NCI-H1694 treated with DMSO at 0.1 percent for 48 hours (cell line): ENCODE data around the gene TWF2.

Source experiments
- DNase-seq: peaks from one replicate; lab custom pipeline; 2025; lab: John Stamatoyannopoulos, UW

Gene TWF2

DNA sequence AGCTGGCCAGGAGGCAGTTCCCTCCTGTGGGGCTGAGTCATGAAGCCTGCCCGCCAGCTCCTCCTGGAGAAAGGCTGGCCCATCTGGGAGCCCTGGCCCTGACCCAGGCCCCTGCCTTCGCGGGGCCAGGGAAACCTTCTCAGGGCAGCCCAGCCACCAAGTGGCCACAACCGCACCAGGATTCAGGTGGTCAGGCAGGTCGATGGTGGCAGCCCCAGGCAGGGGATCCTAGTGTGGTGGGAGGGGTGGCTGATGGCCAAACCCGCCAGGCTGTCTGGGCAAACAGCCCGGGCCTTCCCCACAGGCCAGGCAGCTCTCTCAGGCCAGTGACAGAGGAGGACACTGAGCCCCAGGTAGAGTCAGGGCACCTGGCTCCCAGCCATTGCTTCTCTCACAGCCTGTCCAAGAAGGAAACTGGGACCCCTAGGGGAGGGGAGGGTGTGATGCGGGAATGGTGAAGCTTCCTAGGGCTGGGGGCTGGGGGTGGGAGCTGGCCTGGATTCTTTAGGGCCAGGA, 1.2 kb downstream of the TWF2 start:
- DNase-seq = no peak

DNA sequence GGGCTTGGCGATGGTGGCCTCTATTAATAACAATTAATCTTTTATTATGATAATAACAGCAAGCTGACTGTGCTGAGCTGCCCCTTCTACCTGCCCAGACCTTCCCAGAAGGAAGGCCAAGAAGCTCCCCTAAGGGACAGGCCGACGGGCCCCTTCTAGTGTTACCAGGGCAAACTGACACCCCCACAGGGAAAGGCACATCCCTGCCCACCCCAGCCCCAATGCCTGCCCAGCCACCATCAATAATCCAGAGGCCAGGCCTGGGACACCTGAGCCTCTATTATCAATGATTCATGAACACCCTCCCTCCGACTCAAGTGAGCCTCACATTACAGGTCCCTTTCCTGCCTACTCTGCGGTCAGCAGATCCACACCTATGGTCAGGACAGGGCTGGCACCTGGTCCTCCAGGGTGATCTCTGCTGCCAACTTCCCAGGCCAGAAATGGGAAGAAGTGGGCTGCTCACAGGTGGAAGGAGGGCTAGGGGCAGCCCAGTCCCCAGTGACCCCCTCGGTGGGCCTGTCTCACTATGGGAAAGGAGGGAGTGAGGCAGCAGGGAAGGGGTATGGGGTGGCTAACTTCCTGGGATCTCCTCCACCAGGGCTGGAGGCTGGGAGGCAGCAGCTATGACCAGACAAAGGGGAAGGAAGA, 1.8 kb downstream of the TWF2 start:
- DNase-seq = no peak

DNA sequence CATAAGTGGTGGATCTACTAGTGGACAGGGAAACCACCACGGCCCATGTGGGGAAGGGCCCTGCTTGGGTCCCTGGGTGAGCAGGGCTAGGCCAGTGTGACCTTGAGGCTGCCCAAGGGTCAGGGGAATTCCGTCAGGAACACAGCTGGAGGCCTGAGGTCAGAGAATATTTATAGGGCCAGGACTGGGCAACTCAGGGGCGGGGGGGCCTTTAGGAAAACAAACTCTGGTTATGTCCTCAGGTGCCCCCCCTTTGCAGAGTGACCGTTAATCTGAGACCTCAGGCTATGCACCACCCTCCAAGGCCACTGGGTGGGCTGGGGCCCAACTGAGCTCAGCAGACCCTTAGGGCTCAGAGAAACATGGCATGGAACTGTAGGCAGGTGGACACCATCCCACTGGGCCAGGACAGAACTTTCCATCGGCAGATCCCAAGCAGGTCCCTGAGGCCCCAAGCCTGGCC, 2.5 kb downstream of the TWF2 start:
- DNase-seq = no peak

DNA sequence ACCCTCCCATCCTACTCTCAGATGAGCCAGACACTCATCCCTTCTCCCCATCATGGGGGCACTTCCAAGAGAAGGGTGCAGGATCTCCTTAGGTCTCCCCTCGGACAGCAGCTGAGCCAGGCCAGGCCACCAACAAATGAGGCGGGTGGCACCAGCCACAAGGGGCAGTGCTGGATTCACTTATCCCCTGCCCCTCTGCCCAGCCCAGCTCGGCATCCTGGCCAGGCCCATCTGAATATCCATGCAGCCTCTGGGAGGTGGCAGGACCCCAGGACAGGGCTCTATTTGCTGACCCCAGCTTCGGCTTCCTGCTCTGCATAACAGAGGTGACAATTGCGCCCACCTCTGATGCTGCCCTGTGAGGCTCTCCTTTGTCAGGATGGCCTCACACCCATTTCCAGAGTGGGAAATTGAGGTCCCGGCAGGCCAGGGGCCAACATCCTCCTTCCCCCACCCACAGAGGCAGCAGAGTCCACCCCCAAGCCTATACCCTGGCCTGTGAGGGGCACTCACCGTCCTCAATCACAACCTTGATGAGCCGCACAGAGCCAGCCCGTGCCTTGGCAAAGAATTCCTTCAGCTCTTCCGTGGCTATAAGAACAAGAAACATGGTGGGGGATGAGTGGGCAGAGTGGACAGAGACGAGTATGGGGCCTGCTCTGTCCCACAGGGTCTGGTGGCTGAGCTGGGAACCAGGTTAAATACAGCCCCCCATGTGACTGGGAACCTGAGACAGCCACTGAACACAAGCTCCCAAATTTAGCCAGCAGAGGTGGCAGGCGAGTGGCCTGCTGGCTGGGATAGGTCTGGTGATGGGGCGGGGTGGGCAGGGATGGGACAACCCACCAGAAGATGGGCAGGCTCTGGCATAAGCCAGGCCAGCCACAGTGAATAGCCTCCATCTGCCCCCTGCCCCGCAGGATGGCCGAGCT, 4.2 kb downstream of the TWF2 start:
- DNase-seq = no peak

DNA sequence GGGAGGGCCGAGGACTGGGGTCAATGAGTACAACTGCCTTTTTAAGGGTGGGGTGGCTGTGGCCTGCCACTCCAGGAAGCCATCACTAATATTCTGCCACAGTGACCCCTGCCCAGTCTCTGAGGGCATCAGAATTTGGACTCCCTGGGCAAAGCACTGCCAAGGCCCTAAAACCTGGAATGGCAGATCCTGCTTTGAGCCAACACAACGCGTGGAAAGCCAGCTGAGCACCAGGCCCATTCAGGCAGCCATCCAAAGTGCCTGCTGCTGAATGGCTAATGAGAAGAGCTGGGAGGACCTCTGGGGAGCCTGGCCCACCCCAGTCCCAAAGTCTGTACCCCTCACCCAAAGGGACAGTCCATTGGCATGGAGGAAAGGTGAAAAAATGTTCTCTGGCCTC, 5.0 kb downstream of the TWF2 start:
- no peak for DNase-seq

DNA sequence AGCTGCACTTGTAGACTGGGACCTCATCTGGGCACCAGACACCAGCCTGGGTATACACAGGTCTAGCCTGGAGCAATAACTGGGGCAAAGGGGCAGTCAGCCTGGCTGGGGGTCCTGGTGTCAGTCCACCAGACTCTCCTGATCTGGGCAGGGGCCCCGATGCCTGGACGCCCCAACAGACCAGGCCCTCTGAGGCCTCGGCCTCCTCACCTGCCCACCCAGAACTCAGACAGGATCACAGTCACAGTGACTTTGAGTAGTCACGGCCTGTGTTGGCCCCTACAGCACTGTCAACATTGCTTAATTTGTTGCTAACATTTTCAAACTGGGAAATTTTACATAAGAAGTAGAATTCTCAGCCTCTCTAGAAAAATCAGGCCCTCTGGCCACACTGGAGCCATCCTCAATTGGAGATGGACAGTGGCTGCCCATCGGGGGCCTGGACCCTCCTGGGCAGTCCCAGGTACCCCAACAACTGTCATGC, 5.8 kb downstream of the TWF2 start:
- DNase-seq = no peak

DNA sequence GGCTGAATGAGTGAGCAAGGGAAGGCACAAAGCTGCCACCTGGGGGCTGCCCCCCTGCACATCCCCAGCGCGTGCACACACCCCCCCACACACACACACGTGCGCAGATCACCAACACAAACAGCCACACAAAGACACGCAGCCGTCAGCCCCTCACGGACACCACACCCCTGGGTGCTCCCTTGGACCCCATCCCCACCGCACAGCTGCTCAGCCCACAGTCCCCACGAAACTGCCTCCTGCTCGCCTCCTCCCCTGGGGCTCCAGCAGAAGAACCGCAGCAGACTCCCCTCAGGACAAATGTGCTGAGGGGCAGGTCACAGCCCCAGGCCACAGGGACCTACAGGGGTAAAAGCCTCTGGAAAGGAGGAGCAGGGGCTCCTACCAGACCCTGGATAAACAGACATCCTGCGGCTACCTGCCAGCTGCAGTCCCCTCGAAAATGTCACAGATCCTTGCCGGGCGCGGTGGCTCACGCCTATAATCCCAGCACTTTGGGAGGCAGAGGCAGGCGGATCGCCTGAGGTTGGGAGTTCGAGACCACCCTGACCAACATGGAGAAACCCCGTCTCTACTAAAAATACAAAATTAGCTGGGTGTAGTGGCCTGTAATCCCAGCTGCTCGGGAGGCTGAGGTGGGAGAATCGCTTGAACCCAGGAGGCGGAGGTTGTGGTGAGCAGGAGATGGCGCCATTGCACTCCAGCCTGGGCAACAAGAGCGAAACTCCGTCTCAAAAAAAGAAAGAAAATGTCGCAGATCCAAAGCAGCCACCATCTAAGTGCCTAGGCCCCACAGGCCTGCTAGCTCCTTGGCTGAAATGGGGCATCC, 6.5 kb downstream of the TWF2 start:
- no peak for DNase-seq

DNA sequence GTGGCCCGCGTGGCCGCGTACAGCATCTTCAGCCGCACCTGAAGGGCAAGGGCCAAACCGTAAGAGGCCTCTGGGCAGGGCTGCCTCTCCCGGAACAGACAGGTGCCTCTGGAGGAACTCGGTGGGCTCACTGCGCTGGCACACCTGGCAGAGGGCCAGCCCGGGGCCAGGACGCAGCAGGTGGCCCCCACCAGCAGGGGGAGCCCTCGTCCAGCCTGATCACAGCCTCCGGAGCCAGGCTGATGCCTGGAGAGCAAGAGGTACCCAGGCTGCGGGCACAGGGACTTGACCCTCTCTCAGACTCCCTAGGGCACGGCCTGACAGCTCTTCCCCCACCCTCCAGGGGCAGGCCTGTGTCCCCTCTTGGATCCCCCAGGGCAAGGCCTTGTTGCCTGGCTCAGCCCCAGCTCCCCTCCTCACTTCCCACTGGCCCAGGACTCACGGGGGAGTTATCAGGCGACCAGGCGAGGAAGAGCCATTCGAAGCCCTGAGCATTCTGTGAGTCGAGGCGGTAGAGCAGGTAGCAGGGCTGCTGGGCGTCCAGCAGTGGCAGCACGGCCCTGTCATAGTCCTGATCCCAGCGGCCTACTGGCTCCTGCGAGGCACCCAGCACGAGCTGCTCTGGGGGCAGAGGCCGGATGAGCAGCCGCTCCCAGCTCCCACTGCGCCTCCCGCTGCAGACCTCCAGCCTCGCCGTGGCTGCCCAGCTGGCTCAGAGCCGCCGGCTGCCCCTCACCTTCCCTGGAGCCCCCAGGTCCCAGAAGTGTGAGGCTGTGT, 7.3 kb downstream of the TWF2 start:
- DNase-seq = peak; percentile 19

DNA sequence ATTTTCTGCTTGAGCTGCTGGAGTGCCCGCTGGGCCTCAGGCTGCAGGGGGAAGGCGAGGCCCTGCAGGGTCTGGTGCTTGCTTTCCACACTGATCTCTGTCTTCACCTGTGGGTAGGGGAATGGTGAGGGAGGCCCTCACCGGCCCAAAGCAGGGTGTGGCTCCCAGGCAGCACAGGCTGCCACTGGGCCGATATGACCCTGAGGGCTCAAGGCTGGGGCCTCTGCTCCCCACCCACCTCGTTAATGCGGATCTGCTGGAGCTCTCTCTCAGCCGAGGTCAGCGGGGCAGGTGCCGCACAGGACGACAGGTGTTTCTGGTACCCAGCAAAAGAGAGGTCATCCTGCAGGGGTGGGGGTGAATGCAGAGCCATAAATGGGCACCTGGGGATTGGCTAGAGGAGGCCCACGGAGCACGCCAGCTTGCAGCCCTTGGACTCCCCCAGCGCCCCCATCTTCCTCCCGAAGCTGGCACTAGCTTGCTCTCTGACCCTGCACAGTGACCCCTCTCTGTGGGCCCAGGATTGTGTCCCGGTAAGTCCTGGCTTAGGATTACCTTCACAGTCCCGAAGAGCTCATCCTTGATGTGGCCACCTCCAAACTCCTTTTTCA, 8.0 kb downstream of the TWF2 start:
- no peak for DNase-seq

DNA sequence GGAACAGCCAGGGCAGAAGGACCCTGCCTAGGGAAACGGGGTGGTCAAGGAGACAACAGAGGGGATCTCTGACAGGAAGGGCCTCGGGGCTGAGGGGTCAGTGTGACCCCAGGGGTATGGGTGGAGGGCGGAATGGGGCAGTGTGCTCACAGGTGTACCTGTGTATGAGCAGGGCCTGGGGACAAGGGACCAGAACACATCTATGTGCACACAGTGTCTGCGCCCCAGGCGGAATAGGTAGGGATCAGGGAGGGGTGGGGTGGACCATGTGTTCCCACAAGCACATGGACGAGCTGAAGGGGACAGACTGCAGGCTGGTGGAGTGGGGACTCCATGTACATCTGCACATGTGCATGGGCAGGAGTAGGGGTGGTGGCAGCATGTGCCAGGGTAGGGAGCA, 8.5 kb downstream of the TWF2 start:
- no peak for DNase-seq

DNA sequence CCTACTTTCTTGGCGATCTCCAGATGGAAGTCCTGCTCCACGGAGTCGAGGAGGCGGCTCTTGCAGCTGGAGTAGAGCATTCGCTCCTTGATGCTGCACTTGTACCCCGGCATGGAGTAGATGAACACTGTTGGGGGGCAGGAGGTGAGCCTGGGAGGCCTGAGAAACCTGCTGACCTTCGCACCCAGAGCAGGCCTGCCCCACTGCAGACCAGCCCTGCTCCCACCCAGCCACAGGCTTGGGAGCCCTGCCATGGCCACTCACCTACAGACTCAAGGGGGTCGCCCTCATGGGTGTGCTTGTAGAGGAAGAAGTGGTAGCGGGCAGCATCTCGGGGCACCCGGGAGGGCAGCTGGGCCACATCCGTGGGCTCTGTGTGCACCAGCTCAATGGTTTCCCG, 9.3 kb downstream of the TWF2 start:
- DNase-seq = no peak

DNA sequence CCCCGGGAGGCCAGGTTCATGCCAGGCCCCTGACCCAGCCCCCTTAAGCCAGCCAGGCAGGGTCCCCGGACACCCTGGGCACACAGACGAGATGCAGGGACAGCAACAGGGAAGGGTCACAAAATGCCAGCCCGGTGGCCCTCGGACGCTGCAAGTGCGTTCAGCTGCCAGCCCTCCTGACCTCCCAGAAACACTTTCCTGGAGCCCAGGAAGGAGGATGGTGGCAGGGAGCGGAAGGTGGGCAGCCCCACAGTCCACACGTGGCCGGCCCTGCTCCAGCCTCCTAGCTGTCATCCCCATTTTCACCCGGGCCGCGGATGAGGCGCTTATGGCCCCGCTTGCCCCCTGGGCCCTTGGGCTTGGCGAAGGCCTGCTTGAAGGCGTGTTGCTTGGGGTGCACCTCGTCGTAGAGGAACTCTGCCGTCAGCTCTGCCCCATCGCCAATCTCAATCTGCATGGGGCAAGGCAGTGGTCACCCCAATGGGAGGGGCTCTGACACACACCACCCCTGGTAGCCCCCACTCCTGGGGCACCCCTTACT, 10.1 kb downstream of the TWF2 start:
- no peak for DNase-seq

DNA sequence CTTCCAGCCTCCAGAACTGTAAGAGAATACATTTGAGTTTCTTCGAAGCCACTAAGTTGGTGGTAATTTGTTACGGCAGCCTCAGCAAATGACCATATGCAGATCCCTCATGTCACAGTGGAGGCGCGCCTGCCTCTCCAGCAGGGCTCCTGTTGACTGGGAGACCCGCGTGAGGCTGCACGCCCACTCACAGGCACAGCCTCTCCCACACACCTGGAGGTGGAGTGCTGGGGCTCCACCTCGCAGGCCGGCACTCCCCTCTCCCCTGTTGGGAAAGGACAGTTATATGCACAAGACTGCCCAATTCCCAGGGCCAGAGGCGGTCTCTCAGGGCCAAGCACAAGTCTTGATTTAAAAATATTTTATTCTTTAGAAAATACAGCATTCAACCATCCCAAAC, 10.7 kb downstream of the TWF2 start:
- DNase-seq = no peak

DNA sequence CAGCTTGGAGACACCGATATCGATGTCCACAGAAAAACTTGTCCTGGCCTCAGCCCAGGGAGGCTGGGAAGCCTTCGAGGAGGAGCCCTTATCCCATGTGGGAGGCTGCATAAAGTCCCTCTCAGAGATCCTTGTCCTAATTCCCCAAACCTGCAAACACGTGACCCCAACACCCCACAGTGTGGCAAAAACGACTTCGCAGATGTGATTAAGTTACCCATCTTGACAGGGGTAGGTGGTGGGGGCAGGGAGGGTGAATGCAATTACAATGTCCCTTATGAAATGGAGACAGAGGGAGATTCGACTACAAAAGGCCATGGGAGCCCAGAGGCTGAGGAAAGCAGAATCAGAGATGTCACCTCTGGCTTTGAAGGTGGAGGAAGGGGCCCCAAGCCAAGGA, 11.2 kb downstream of the TWF2 start:
- no peak for DNase-seq

DNA sequence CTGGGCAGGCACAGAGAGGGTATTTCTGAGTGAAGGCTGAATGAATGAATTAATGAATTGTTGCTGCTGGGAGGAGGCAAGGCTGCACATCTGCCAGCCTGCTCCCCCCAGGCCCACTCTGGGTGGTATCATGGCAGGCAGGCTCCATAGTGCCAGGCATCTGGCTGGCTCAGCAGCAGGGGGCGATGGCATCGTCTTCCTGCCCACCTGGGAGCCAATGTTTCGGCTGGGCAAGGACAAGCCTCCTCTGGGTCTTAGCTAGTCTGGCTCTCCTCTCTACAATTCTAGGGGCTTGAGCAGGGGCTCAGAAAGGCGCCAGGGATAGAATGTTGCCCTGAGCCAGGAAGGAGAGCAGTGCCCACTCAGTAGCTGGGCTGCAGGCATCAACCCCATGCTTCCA, 11.8 kb downstream of the TWF2 start:
- DNase-seq = no peak

DNA sequence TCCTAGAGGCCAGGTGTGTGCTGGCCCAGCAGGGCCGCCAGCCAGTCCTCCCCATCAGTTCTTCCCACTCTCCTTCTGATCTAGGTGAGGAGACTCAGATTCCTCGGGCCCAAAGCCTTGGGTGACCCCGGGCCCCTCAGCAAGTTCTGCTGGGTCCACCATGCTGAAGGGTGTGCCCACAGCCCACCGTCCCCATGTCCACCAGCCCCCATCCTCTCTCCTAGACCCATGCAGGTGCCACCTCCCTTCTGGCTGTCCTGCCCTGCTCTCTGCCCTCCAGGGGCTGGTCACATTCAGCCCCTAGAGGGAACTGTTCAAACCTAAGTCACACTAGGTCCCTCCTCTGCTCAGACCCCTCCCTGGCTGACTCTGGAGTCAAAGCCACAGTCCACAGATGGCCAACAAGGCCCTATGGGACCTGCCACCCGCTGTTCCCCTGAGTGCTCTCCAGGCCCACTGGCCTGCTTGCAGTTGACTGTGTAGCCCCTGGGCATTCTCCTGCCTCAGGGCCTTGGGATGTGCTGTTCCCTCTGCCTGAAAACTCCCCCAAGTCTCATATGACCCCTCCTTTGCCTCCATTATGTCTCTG, 12.6 kb downstream of the TWF2 start:
- DNase-seq = no peak

DNA sequence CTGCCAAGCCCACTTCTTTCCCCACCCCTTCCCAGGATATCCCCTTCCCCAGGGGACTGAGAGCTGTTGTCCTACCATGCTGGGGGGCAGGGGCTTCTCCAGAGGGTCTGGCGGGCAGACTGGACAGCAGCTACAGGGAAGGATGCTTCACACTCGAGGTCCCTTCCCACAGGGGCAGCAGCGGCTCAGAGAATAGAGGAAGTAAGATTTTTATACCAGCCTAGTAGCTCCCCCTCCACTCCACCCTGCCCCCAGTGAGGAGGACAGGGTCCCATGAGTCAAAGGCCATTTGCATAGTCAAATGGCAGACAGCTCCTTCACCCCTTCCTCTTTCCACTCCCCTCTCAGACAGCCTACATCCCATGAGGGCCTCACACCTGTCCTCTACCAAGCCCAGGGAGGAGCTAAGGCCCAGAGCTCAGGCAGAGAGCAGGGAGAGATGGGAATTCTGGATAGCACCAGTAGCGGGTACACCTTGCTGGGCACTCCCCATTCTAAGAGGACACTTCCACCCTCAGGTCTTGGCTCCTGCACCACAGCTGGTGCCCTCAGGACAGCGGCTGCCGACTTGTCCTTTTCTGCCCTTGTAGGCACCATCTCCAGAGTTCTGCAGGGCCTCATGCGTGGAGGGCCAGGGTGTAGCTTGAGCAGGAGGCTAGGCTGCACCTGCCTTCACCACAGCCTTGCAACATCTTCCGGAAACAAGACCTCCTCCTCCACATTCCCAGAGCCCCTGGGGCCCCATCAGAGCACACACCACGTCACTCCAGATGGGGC, 13.3 kb downstream of the TWF2 start, which contains the start of gene TLR9:
Gene TLR9, minus strand, starts transcription at position 194 of the 777 bp plus-strand sequence. Its CDS starts 116 bp downstream, at position 78.
- no peak for DNase-seq

DNA sequence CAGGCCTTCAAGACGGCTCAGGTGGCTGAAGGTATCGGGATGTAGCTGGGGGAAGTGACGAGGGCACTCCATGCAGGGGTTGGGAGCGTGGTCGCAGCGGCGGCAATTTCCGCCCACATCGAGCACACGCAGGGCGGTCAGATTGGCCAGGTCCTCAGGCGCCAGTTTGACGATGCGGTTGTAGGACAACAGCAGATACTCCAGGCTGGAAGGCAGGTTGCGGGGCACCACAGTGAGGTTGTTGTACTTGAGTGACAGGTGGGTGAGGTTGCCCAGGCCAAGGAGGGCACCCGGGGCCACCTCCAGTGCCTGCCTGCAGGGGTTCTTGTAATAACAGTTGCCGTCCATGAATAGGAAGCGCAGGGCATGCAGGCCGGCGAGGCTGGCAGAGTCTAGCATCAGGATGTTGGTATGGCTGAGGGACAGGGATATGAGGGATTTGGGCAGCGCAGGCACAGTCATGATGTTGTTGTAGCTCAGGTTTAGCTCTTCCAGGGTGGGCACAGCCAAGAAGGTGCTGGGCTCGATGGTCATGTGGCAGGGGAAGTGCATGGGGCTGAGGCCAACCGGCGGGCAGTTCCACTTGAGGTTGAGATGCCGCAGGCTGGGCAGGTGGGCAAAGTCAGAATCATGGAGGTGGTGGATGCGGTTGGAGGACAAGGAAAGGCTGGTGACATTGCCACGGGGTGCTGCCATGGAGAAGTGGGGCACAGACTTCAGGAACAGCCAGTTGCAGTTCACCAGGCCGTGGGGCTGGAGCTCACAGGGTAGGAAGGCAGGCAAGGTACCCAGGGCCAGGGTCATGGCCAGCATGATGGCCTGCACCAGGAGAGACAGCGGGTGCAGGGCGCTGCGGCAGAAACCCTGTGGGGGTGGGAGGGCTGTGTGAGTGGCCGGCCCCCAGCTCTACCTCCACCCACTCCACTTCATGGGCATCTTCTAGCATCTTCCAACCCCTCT, 15.2 kb downstream of the TWF2 start:
- DNase-seq = no peak
